Cardiac fibroblast (primary cell): Measurements from ENCODE around the gene PDE4B.

Source experiments
- DNase-seq, 2 donors: peaks; one replicate each; pipeline versions ENCODE4 v3.0.0 to v3.0.0-alpha.2; 2010; ENCODE audit warnings: low read depth in 2 of 2
- H3K4me3 ChIP-seq, 2 donors: replicated peaks in 1 of 2; 1 replicate in 1 of 2; 2 replicates in 1 of 2; pipeline ENCODE4 v1.5.1; 2011; ENCODE audit warnings: low read depth in 2 of 2, low read length in 2 of 2, mild to moderate bottlenecking in 2 of 2, moderate library complexity in 1 of 2
- CTCF ChIP-seq: IDR thresholded peaks from one replicate; pipeline ENCODE4 v1.5.1; 2011; ENCODE audit warnings: low read depth, mild to moderate bottlenecking, low read length, inconsistent platforms

PDE4B gene

GRCh38 chr1:66159800-66160199, 367.1 kb downstream of the PDE4B start:
- no peak for TF ChIP-seq CTCF
- H3K4me3 ChIP-seq = no peak overlapping the region
- no peak for DNase-seq

- TF ChIP-seq CTCF = no peak
- DNase-seq = no peak
- H3K4me3 ChIP-seq = no peak overlapping the region
Measured at GRCh38 chr1:66160719-66161118, 368.0 kb downstream of the PDE4B start.

- TF ChIP-seq CTCF = no peak
- H3K4me3 ChIP-seq = no peak overlapping the region
- no peak for DNase-seq
Measured at GRCh38 chr1:66166753-66167152, 374.1 kb downstream of the PDE4B start.

- TF ChIP-seq CTCF = no peak
- DNase-seq = no peak
- no peak overlapping the region for H3K4me3 ChIP-seq
Measured at GRCh38 chr1:66167267-66167666, 374.6 kb downstream of the PDE4B start.

- DNase-seq = peak in 1 of 2 donors; percentile 38
- no peak overlapping the region for H3K4me3 ChIP-seq
- no peak for TF ChIP-seq CTCF
Measured at GRCh38 chr1:66168467-66168887, 375.8 kb downstream of the PDE4B start.

- no peak for DNase-seq
- no peak overlapping the region for H3K4me3 ChIP-seq
Measured at GRCh38 chr1:66168948-66169671, 376.4 kb downstream of the PDE4B start.

More at GRCh38 chr1:66168948-66169671, 376.4 kb downstream of the PDE4B start:
- TF ChIP-seq CTCF = no peak
